ENCODE measurements around the gene EDIL3. TPM values are rescaled to one million over a fixed set of nuclear protein-coding genes. Genes with fewer than 3 reads are reported as not detected.

Gene EDIL3
- total RNA-seq, 4 donors from 2014 or later = 9.4 to 21.5 (median 17.5) TPM

DNA sequence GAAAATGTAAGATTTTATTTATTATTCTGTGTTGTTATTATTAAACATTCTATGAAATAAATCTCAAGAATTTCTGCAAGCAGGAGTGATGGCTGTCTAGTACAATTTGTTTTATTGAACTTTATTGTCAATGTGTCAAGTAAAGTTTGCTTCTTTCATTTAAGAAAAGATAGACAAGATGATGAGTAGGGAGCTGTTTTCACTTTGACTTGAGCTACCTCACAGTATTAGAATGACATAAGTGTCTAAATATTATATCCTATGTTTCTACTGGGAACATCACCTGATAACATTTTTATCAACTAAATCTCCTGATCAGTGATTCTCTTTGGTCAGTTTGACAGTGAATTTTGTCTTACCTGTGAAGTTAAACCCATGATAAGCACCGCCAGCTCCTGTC lies 12.7 kb upstream of the EDIL3 start:
- Histone ChIP-seq H3K9me3 (no peaks in the 10 kb centered on the region), H3K27ac (no peak overlapping the region), H3K27me3 (no peaks in the 10 kb centered on the region), H3K4me1 (no peaks in the 10 kb centered on the region), H3K4me3 (no peak overlapping the region), H3K36me3 (no peaks in the 10 kb centered on the region)
- TF ChIP-seq POLR2A (IDR thresholded peaks at IDR 0.05) (no peak), CTCF (IDR thresholded peaks at IDR 0.05) (no peak), EP300 (IDR thresholded peaks at IDR 0.05) (no peak), POLR2AphosphoS5 (IDR thresholded peaks at IDR 0.05) (no peak)
- no peak for DNase-seq (ENCODE audit: low spot score in 2 of 2)
- 97% methylated on average over 1 of the region's 1 CpG for WGBS

DNA sequence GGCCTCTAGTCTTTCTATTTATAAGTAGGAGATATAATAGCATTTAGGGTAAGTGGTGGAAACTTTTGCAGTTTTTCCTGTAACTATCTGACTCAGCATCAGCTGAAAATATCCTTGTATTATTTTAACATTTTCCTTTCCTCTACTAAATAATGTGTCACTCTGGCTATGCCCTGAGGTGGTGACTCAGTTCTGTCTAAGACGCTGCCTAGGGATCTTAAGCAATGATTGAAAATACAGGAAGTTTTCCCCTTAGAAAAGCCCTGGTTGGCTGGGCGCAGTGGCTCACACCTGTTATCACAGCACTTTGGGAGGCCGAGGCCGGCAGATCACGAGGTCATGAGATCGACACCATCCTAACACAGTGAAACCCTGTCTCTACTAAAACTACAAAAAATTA lies 9.3 kb upstream of the EDIL3 start:
- 77% methylated on average over 6 of the region's 6 CpGs for WGBS
- Histone ChIP-seq H3K4me3 (no peak overlapping the region), H3K9me3 (no peaks in the 10 kb centered on the region), H3K27ac (no peak overlapping the region), H3K36me3 (no peaks in the 10 kb centered on the region), H3K4me1 (no peaks in the 10 kb centered on the region), H3K27me3 (no peaks in the 10 kb centered on the region)
- no peak for DNase-seq (ENCODE audit: low spot score in 2 of 2)
- TF ChIP-seq POLR2AphosphoS5 (IDR thresholded peaks at IDR 0.05) (no peak), POLR2A (IDR thresholded peaks at IDR 0.05) (no peak), CTCF (IDR thresholded peaks at IDR 0.05) (no peak), EP300 (IDR thresholded peaks at IDR 0.05) (no peak)

DNA sequence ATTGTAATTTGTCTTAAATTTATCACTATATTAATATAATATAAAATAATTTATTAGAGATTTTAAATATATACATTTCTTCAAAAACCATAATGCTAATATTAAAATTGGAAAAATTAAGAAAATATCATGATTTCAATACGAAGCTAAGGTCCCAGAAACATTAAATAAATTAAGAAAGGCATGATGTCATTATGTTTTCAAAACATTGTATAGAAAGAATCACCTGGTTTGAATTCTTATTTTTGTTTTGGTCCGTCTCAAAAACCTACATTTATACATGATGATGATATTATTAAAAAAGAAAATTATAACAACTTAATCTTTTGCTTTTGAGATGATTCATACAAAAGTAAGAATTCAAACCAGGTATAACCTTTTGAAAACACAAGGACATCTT lies 8.2 kb upstream of the EDIL3 start:
- H3K9me3 ChIP-seq = no peaks in the 10 kb centered on the region
- H3K27me3 ChIP-seq = no peaks in the 10 kb centered on the region
- 94% methylated on average over 2 of the region's 2 CpGs for WGBS
- no peaks in the 10 kb centered on the region for H3K36me3 ChIP-seq
- DNase-seq (ENCODE audit: low spot score in 2 of 2) = no peak
- no peak overlapping the region for H3K4me3 ChIP-seq
- H3K4me1 ChIP-seq = no peaks in the 10 kb centered on the region
- no peak overlapping the region for H3K27ac ChIP-seq
- TF ChIP-seq EP300 (IDR thresholded peaks at IDR 0.05) (no peak), POLR2A (IDR thresholded peaks at IDR 0.05) (no peak), POLR2AphosphoS5 (IDR thresholded peaks at IDR 0.05) (no peak), CTCF (IDR thresholded peaks at IDR 0.05) (no peak)

- no peak for TF ChIP-seq POLR2AphosphoS5 (IDR thresholded peaks at IDR 0.05)
- TF ChIP-seq EP300 (IDR thresholded peaks at IDR 0.05) = no peak
- TF ChIP-seq POLR2A (IDR thresholded peaks at IDR 0.05) = no peak
- no peak for TF ChIP-seq CTCF (IDR thresholded peaks at IDR 0.05)
- no peak for DNase-seq (ENCODE audit: low spot score in 2 of 2)
- no peak overlapping the region for H3K27ac ChIP-seq
- peaks cover 37% of the 10 kb centered on the region for H3K4me1 ChIP-seq
- WGBS = 67% methylated on average over 2 of the region's 2 CpGs
- H3K27me3 ChIP-seq = peaks cover 31% of the 10 kb centered on the region
- no peaks in the 10 kb centered on the region for H3K9me3 ChIP-seq
- no peaks in the 10 kb centered on the region for H3K36me3 ChIP-seq
- H3K4me3 ChIP-seq = no peak overlapping the region
Observed at GRCh38 chr5:84385705-84386104, 1.0 kb upstream of the EDIL3 start.

- no peaks in the 10 kb centered on the region for H3K9me3 ChIP-seq
- H3K27ac ChIP-seq = peak overlapping the region; percentile 51
- TF ChIP-seq POLR2A (IDR thresholded peaks at IDR 0.05) (no peak), CTCF (IDR thresholded peaks at IDR 0.05) (no peak), POLR2AphosphoS5 (IDR thresholded peaks at IDR 0.05) (no peak), EP300 (IDR thresholded peaks at IDR 0.05) (no peak)
- under 1% methylated on average over 48 of the region's 73 CpGs for WGBS
- H3K27me3 ChIP-seq = peaks cover 31% of the 10 kb centered on the region
- H3K4me3 ChIP-seq = peak overlapping the region; percentile 67
- H3K4me1 ChIP-seq = peaks cover 37% of the 10 kb centered on the region
- H3K36me3 ChIP-seq = no peaks in the 10 kb centered on the region
- DNase-seq (ENCODE audit: low spot score in 2 of 2) = peak in 1 of 2 donors; percentile 53
Observed at GRCh38 chr5:84383816-84384603, 670 bp downstream of the EDIL3 start.

Measured in suprapubic skin (tissue), 4 donors.